ENCODE measurements around the gene ARID1B.

Gene ARID1B

GRCh38 chr6:157119502-157120027 is 342.4 kb downstream of the ARID1B start:
- no peak for DNase-seq

GRCh38 chr6:157120534-157121232 is 343.5 kb downstream of the ARID1B start:
- DNase-seq: no peak

GRCh38 chr6:157121897-157122296 is 344.7 kb downstream of the ARID1B start:
- DNase-seq: no peak

- DNase-seq: no peak
Observed at GRCh38 chr6:157123234-157123633, 346.1 kb downstream of the ARID1B start.

GRCh38 chr6:157124485-157125254 is 347.5 kb downstream of the ARID1B start:
- no peak for DNase-seq

- DNase-seq: no peak
Observed at GRCh38 chr6:157125531-157125930, 348.4 kb downstream of the ARID1B start.

- DNase-seq: no peak
Observed at GRCh38 chr6:157126183-157127098, 349.3 kb downstream of the ARID1B start.

- DNase-seq: no peak
Observed at GRCh38 chr6:157128235-157128775, 351.1 kb downstream of the ARID1B start.

- no peak for DNase-seq
Observed at GRCh38 chr6:157131250-157131649, 354.1 kb downstream of the ARID1B start.

GRCh38 chr6:157133856-157134255 is 356.7 kb downstream of the ARID1B start:
- no peak for DNase-seq

- DNase-seq: no peak
Observed at GRCh38 chr6:157134402-157135047, 357.3 kb downstream of the ARID1B start.

- DNase-seq: peak; percentile 41
Observed at GRCh38 chr6:157135691-157136090, 358.5 kb downstream of the ARID1B start.

GRCh38 chr6:157137501-157137900 is 360.3 kb downstream of the ARID1B start:
- DNase-seq: no peak

- DNase-seq: no peak
Observed at GRCh38 chr6:157139054-157139708, 362.0 kb downstream of the ARID1B start.

GRCh38 chr6:157143171-157143889 is 366.2 kb downstream of the ARID1B start:
- DNase-seq: peak; percentile 59

- no peak for DNase-seq
Observed at GRCh38 chr6:157143890-157144798, 367.0 kb downstream of the ARID1B start.

- no peak for DNase-seq
Observed at GRCh38 chr6:157144859-157145568, 367.8 kb downstream of the ARID1B start.

GRCh38 chr6:157145656-157146285 is 368.6 kb downstream of the ARID1B start:
- DNase-seq: no peak
